Ishikawa (cell line): ENCODE results near the gene PCLO.

Experiments
- CEBPB ChIP-seq: IDR thresholded peaks from 2 replicates; pipeline ENCODE4 v1.6.1; 2012
- FOXM1 ChIP-seq: IDR thresholded peaks from 2 replicates; pipeline ENCODE4 v1.6.1; 2012; ENCODE audit warnings: low read depth, borderline replicate concordance
- RAD21 ChIP-seq: IDR thresholded peaks from 2 replicates; pipeline ENCODE4 v1.6.1; 2012; ENCODE audit warnings: low read depth
- REST ChIP-seq: IDR thresholded peaks from 2 replicates; pipeline ENCODE4 v1.6.1; 2012; ENCODE audit warnings: low read depth, mild to moderate bottlenecking
- TF ChIP-seq, protein P1 (sequence below): IDR thresholded peaks from 2 replicates; pipeline ENCODE4 v1.6.1; 2012

- TF ChIP-seq REST, result no peak
- TF ChIP-seq, protein P1, sequence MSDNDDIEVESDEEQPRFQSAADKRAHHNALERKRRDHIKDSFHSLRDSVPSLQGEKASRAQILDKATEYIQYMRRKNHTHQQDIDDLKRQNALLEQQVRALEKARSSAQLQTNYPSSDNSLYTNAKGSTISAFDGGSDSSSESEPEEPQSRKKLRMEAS, result no peak
- no peak for TF ChIP-seq RAD21
- TF ChIP-seq FOXM1, result no peak
- TF ChIP-seq CEBPB, result no peak
Observed at GRCh38 chr7:82714883-82715282, 447.8 kb downstream of the PCLO start.
